ENCODE results near the gene POP7.

GRCh38 chr7:100745184-100745583 is 39.3 kb downstream of the POP7 start:
- TF ChIP-seq CTCF (IDR thresholded peaks at IDR 0.05) (no peak), POLR2A (IDR thresholded peaks at IDR 0.05) (no peak)
